ENCODE data around the gene MAFB.
"Not testable (repeated sequence)": the region's sequence is repeated elsewhere in the genome, so short reads cannot be mapped to it uniquely, and the experiment has no call there.

MAFB gene

DNA sequence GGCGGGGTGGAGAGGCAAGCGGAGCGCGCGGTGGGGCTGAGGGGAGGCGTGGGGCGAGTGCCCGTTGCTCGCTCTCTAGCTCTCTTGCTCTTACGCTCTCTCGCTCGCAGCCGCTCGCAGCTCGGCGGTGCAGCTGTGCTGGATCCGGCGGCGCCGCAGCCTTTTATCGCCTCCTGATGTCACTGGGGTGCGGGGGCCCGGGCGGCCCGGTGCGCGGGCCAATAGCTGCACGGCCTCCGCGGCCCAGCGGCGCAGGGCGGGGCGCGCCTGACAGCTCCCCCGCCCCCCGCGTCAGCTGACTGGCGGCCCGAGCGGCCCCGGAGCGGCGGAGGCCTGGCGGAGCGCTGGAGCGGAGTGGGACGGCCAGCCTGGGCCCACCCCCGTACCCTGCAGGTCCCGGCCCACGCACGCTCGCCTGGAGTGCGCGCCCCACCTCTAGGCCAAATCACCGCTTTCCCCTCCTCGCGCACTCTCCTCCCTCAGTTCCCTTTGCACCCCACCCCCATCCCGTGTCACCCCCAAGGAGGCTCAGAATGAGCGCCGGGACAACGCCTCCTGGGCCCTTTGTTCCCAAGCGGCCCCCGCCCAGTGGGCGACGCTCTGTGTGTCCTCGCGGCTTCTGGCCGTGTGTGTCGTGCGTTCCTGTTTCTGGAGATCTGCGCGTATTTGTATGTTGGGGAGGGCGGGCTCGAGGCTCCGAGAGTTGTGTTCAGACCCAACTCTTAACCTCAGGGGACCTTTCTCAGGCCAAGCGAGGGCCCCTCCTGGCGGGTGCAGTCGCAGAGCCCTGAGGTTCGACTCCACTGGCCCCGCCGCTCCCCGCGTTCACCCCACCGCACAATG lies at the start of gene MAFB:
MAFB (minus strand) TSS at position 137 of the 843 bp plus-strand sequence. CDS start 386 bp downstream, outside the sequence.
- DNase-seq (ENCODE audit: insufficient read length, low spot score), result peak; percentile 53
- FAIRE-seq, result no peak
- TF ChIP-seq, protein P1, sequence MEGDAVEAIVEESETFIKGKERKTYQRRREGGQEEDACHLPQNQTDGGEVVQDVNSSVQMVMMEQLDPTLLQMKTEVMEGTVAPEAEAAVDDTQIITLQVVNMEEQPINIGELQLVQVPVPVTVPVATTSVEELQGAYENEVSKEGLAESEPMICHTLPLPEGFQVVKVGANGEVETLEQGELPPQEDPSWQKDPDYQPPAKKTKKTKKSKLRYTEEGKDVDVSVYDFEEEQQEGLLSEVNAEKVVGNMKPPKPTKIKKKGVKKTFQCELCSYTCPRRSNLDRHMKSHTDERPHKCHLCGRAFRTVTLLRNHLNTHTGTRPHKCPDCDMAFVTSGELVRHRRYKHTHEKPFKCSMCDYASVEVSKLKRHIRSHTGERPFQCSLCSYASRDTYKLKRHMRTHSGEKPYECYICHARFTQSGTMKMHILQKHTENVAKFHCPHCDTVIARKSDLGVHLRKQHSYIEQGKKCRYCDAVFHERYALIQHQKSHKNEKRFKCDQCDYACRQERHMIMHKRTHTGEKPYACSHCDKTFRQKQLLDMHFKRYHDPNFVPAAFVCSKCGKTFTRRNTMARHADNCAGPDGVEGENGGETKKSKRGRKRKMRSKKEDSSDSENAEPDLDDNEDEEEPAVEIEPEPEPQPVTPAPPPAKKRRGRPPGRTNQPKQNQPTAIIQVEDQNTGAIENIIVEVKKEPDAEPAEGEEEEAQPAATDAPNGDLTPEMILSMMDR (IDR thresholded peaks at IDR 0.05; ENCODE audit: insufficient read depth, missing control alignments), result no peak

DNA sequence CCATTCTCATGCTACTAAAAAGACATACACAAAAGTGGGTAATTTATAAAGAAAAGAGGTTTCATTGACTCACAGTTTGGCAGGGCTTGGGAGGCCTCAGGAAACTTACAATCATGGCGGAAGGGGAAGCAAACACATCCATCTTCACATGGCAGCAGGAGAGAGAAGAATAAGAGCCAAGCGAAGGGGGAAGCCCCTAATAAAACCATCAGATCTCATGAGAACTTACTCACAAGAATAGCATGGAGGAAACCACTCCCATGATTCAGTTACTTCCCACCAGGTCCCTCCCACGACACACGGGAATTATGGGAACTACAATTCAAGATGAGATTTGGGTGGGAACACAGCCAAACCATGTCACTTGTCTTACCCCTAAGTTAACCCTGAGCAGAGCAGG lies 47.4 kb upstream of the MAFB start:
- FAIRE-seq; DNase-seq (ENCODE audit: insufficient read length, low spot score): not testable (repeated sequence)

DNA sequence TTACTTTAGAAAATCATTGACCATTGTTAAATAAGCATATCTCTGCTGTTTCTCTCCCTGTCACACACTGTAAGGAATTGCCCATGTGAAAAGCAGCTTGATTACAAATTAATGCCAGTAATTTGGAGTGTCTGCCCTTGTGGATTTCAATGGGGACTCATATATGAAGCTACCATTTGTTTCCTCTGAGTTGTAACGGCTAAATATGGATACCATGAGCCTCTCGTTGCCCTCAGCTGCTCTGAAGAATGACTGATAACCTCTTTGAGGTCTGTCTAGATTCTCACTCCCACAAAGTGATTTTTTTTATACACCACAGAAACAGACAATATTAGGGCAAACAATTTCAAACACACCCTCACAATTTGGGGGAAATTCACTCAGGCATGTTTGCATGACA lies 40.0 kb upstream of the MAFB start:
- FAIRE-seq (no peak), DNase-seq (ENCODE audit: insufficient read length, low spot score) (no peak)
- TF ChIP-seq, protein P1 (IDR thresholded peaks at IDR 0.05; ENCODE audit: insufficient read depth, missing control alignments), result no peak

DNA sequence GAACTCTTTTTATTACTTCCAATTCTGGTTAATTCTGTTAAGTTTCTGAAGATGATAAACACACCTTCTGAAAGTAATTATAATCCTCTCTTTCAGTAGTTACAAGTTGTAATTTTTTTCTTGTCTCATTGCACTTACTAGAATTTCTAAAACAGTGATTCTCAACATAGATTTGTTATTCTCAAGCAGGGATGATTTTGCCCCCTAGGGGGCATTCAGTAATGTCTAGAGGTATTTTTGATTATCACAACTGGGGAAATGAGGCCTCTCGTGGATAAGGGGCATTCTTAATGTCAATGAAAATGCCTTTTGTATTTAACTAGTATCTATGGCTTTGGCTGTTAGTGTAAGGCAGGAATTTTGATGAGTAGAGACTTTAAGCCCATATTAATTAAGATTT lies 39.4 kb upstream of the MAFB start:
- TF ChIP-seq, protein P1 (IDR thresholded peaks at IDR 0.05; ENCODE audit: insufficient read depth, missing control alignments), result no peak
- DNase-seq (ENCODE audit: insufficient read length, low spot score), result no peak
- no peak for FAIRE-seq

DNA sequence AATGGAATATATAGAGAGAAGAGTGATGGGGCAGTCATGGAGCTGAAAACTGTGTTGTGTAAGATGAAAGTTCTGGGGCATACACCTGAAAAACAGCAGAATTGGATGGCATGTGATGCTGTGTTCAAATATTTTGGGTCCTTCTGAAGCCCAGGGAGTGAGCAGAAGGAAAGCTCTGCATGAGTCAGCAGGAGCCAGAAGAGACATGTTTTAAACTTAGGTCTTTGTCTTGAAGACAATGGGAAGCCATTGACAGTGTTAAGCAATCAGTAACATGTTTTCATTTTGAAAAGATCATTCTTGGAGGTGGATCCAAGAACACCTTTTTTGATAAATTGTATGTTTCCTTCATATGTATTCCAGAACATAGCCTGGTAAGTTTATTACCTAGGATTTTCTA lies 38.9 kb upstream of the MAFB start:
- DNase-seq (ENCODE audit: insufficient read length, low spot score), result no peak
- FAIRE-seq, result no peak
- TF ChIP-seq, protein P1 (IDR thresholded peaks at IDR 0.05; ENCODE audit: insufficient read depth, missing control alignments), result no peak

DNA sequence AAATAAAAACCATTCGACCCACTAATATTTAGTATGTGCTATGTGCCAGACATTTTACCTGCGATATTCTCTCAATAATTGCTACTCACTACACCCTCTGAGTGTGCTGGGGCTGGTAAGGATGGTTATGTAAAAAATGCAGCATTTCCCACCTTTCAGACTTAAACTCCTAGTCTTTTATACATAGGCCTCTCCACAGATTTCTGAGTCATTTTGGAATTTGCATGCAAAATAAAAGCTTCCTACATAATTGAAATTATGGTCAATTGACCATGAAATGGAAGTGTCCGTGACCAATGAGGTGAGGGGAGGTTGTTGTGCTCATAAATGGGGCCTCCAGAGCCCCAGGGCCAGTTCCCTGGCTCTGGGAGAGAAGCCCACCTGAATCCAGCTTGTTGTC lies 37.7 kb upstream of the MAFB start:
- FAIRE-seq (no peak), DNase-seq (ENCODE audit: insufficient read length, low spot score) (no peak)

DNA sequence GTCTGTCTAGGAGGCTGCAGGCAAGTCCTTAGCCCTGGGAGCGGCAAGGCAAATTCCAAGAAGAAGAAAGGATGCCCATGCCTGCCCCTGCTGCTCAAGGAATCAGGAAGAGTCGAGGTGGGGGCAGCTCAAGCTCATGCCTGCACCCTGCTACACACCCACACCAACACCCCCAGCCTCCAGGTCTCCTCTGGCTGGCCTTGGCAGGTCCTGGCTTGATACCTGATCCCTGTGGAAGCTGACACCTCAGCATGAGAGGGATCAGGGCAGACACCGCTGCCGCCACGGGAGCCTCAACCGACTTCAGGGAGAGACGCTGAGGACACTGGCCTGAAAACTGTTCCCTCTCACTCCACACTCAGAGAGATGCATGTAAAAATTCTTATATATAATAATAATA lies 35.5 kb upstream of the MAFB start:
- TF ChIP-seq, protein P1 (IDR thresholded peaks at IDR 0.05; ENCODE audit: insufficient read depth, missing control alignments), result no peak
- FAIRE-seq (no peak), DNase-seq (ENCODE audit: insufficient read length, low spot score) (no peak)

More for the DNA sequence above, 37.7 kb upstream of the MAFB start:
- TF ChIP-seq, protein P1 (IDR thresholded peaks at IDR 0.05; ENCODE audit: insufficient read depth, missing control alignments), result no peak

Data from D721Med (cell line).